OCI-LY7 (cell line): Measurements from ENCODE around the gene ARFGEF3. TPM values are rescaled to one million over a fixed set of nuclear protein-coding genes. Genes with fewer than 3 reads are reported as not detected.

ENCODE experiments used
- BruUV-seq: library from RNA; stranded (reverse); fragments of 400-500 nt; replicated peaks from 2 replicates; lab custom pipeline; 2021; lab: Mats Ljungman, UMichigan
- CTCF ChIA-PET: fragments of 300-600 bp; sonication (Branson Sonifier 250); formaldehyde crosslinking; loops from one replicate; lab custom pipeline; 2022; ENCODE audit warnings: antibody characterized with exemption; ENCODE audit not compliant: unreplicated experiment; lab: Charles Lee
- POLR2A ChIA-PET: fragments of 300-600 bp; sonication (Branson Sonifier 250); formaldehyde crosslinking; loops from one replicate; lab custom pipeline; 2022; ENCODE audit warnings: antibody characterized with exemption; lab: Charles Lee
- DNase-seq: peaks from one replicate; pipeline ENCODE4 v3.0.0-alpha.2; 2015; ENCODE audit warnings: low spot score
- H2AFZ ChIP-seq: fragments of 200-600 bp; sonication (generic), shearing (Covaris generic); 2 replicates; pipeline ENCODE4 v1.6.1; 2014; ENCODE audit warnings: mild to moderate bottlenecking, antibody characterized with exemption, low read length, moderate library complexity
- H3K27ac ChIP-seq: fragments of 200-600 bp; sonication (generic); 2 replicates; pipeline ENCODE4 v1.5.1; 2014; ENCODE audit warnings: mixed run types, low read depth, mild to moderate bottlenecking, moderate library complexity, low read length, inconsistent platforms; ENCODE audit not compliant: poor library complexity, severe bottlenecking
- H3K36me3 ChIP-seq: fragments of 200-600 bp; sonication (generic); 2 replicates; pipeline ENCODE4 v1.6.1; 2014; ENCODE audit warnings: mild to moderate bottlenecking, antibody characterized with exemption, low read length, moderate library complexity, mixed read lengths; ENCODE audit not compliant: insufficient read depth
- H3K4me1 ChIP-seq: fragments of 200-600 bp; sonication (generic); 2 replicates; pipeline ENCODE4 v1.5.1; 2014; ENCODE audit warnings: mild to moderate bottlenecking, low read length; ENCODE audit not compliant: insufficient read depth, poor library complexity, severe bottlenecking
- H3K4me2 ChIP-seq: fragments of 200-600 bp; sonication (generic); 2 replicates; pipeline ENCODE4 v1.6.1; 2014; ENCODE audit warnings: mild to moderate bottlenecking, low read length
- H3K4me3 ChIP-seq: fragments of 200-600 bp; sonication (generic); 2 replicates; pipeline ENCODE4 v1.5.1; 2014; ENCODE audit warnings: mild to moderate bottlenecking, low read depth, low read length; ENCODE audit not compliant: poor library complexity, severe bottlenecking
- H3K79me2 ChIP-seq: fragments of 200-600 bp; sonication (generic); 2 replicates; pipeline ENCODE4 v1.6.1; 2016; ENCODE audit warnings: low read depth, mild to moderate bottlenecking, low read length, moderate library complexity, mixed read lengths; ENCODE audit not compliant: insufficient read depth
- H3K9me2 ChIP-seq: fragments of 200-600 bp; sonication (generic); 2 replicates; pipeline ENCODE4 v1.6.1; 2016; ENCODE audit warnings: mild to moderate bottlenecking, low read length, mixed read lengths; ENCODE audit not compliant: insufficient read depth
- H3K9me3 ChIP-seq: fragments of 200-600 bp; sonication (generic); 2 replicates; pipeline ENCODE4 v1.6.1; 2014; ENCODE audit warnings: mild to moderate bottlenecking, mixed run types, low read length, mixed read lengths
- H4K20me1 ChIP-seq: fragments of 200-600 bp; sonication (generic); 2 replicates; pipeline ENCODE4 v1.6.1; 2014; ENCODE audit warnings: mild to moderate bottlenecking, antibody characterized with exemption, low read length, moderate library complexity, mixed read lengths; ENCODE audit not compliant: insufficient read depth
- CTCF ChIP-seq: fragments of 200-600 bp; sonication (generic); conservative IDR thresholded peaks from 2 replicates; pipeline ENCODE4 v1.5.1; 2014; ENCODE audit warnings: mild to moderate bottlenecking, antibody characterized with exemption, low read length, moderate library complexity, mixed read lengths
- EZH2phosphoT487 ChIP-seq: fragments of 200-600 bp; sonication (generic); IDR thresholded peaks from 2 replicates; pipeline ENCODE4 v1.6.1; 2018; ENCODE audit warnings: low read depth, borderline replicate concordance, mild to moderate bottlenecking, mixed run types, antibody characterized with exemption, low read length, moderate library complexity, mixed read lengths
- intact Hi-C: fragments of 100-400 bp; cut with micrococcal nuclease; formaldehyde crosslinking; loops from one replicate; pipeline ENCODE4 v1.10.0; 2022; ENCODE audit not compliant: unreplicated experiment
- total RNA-seq, 2 experiments: library from RNA; depleted of rRNA in 1 of 2; stranded (reverse); fragments of >200 nt in 1 of 2; shearing (Covaris generic) in 1 of 2; gene quantifications; 2 replicates each; pipeline ENCODE4 v1.2.3, GENCODE V29; 2014 to 2022

The ARFGEF3 gene
- total RNA-seq, 2 experiments from 2014 or later = not detected

DNA sequence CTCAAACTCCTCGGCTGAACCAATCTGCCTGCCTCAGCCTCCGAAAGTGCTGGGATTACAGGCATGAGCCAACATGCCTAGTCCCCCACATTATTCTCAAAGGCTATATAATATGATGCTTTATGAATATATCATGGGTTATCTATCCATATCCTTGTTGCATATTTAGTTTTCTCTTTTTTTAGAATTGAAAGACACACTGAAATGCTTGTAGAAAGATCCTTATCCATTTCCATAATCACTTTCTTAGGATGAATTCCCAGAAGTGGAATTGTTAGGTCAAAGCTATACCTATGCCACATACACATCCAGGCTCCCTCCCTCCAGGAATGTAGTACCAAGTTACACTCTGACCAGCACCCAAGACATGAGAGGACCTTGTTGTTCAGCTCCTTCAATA is 2.5 kb upstream of the ARFGEF3 start:
- no peaks in the 10 kb centered on the region for H3K4me1 ChIP-seq
- no peak overlapping the region for H3K4me3 ChIP-seq
- ChIA-PET POLR2A (interaction anchor here (0.6 to 1.3 kb wide), 3 partner anchors 9 to 43 kb away, joined by 3 to 5 read pairs (median 3); no protein-coding TSS in a partner anchor), CTCF (no interaction called here)
- no peak for DNase-seq
- H3K4me2 ChIP-seq = no peak overlapping the region
- H3K9me3 ChIP-seq = no peaks in the 10 kb centered on the region
- no peaks in the 10 kb centered on the region for H4K20me1 ChIP-seq
- no peak overlapping the region for H3K27ac ChIP-seq
- H2AFZ ChIP-seq = no peak overlapping the region
- no peaks in the 10 kb centered on the region for H3K36me3 ChIP-seq
- no peaks in the 10 kb centered on the region for H3K79me2 ChIP-seq
- intact Hi-C loops = no loop called here
- TF ChIP-seq CTCF (no peak), EZH2phosphoT487 (no peak)
- no TSS peak for BruUV-seq
- H3K9me2 ChIP-seq = no peaks in the 10 kb centered on the region

- Histone ChIP-seq H3K4me2 (no peak overlapping the region), H3K4me3 (no peak overlapping the region), H3K36me3 (no peaks in the 10 kb centered on the region), H3K9me2 (no peaks in the 10 kb centered on the region), H4K20me1 (no peaks in the 10 kb centered on the region), H3K9me3 (no peaks in the 10 kb centered on the region), H3K4me1 (no peaks in the 10 kb centered on the region), H2AFZ (no peak overlapping the region), H3K79me2 (no peaks in the 10 kb centered on the region), H3K27ac (no peak overlapping the region)
- DNase-seq = no peak
- POLR2A ChIA-PET = interaction anchor here (1.3 kb wide), 1 partner anchor 7 kb away, joined by 3 read pairs; no protein-coding TSS in a partner anchor
- CTCF ChIA-PET = no interaction called here
- intact Hi-C loops = no loop called here
- no peak for TF ChIP-seq EZH2phosphoT487
- no TSS peak for BruUV-seq
These were observed 1.2 kb upstream of the ARFGEF3 start for GRCh38 chr6:138160329-138161087.

DNA sequence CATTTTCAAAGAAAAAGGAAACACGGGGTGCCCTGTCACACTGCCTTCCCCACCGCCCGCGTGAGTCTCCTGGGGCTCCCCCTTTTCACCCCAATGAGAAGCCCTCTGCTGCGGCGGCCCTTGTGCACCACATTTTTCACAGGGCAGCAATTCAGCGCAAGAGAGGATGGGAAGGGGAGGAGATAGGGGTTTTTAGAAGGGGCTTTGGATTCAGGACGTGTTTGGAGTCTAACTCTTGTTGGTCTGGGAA is 726 bp upstream of the ARFGEF3 start:
- Histone ChIP-seq H3K36me3 (no peaks in the 10 kb centered on the region), H3K4me2 (no peak overlapping the region), H3K4me3 (no peak overlapping the region), H2AFZ (no peak overlapping the region), H3K79me2 (no peaks in the 10 kb centered on the region), H3K4me1 (no peaks in the 10 kb centered on the region), H4K20me1 (no peaks in the 10 kb centered on the region), H3K9me2 (no peaks in the 10 kb centered on the region), H3K27ac (no peak overlapping the region), H3K9me3 (no peaks in the 10 kb centered on the region)
- ChIA-PET POLR2A (no interaction called here), CTCF (no interaction called here)
- intact Hi-C loops = no loop called here
- no TSS peak for BruUV-seq
- no peak for DNase-seq
- TF ChIP-seq EZH2phosphoT487 (no peak), CTCF (no peak)
